GM21528 (cell line): Measurements from ENCODE around the gene DPF1.

ENCODE experiments used
- ATAC-seq: cut with Tn5 transposase; IDR thresholded peaks from one replicate; pipeline ENCODE4 v1.9.1; 2021; ENCODE audit warnings: mild to moderate bottlenecking, moderate library complexity; ENCODE audit not compliant: unreplicated experiment, low FRiP score

Gene DPF1

GRCh38 chr19:38221919-38222830 lies 1.8 kb downstream of the DPF1 start:
- ATAC-seq = no peak

DNA sequence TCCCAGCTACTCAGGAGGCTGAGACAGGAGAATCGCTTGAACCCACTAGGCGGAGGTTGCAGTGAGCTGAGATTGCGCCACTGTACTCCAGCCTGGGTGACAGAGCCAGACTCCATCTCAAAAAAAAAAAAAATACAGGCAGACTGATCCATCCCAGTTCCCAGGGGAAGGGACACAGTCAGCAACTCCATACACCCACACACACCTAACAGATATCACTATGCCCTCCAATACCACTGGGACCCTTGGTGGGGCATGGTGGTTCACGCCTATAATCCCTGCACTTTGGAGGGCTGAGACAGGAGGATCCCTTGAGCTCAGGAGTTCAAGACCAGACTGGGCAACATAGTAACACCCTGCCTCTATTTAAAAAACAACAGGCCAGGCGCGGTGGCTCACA lies 2.6 kb downstream of the DPF1 start:
- no peak for ATAC-seq

- ATAC-seq = no peak
Observed at GRCh38 chr19:38219221-38219620, 4.8 kb downstream of the DPF1 start.

GRCh38 chr19:38218204-38218603 lies 5.8 kb downstream of the DPF1 start:
- ATAC-seq = no peak

GRCh38 chr19:38216785-38217641 lies 7.0 kb downstream of the DPF1 start:
- ATAC-seq = no peak

DNA sequence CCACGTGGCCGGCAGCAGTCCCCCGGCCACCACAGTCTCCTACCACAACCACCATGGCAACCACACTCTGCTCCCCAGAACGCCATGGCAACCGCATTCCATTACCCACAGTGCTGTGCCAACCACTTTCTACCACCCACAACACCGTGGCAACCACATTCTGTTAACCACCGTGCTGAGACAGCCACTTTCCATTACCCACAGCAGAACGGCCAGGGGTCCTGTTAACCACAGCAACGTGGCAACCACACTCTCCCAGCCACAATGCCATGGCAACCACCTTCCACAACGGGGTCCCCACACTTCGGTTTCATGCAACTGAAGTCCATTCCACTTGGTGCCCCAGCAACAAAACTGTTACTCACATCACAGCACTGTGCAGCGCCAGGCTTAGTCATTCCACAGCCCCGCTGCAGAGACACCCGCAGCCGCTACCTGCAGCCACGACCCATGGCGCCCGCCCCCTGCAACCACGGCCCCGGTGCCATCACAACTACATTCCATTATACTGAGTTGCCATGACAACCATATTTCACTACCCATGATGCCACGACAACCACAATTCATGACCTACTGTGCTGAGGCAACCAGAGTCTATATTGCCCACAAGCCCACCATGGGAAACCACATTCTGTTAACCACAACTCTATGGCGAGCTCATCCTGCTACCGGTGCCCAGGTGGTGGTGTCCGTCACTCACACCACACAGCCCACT lies 10.0 kb downstream of the DPF1 start:
- ATAC-seq = no peak

DNA sequence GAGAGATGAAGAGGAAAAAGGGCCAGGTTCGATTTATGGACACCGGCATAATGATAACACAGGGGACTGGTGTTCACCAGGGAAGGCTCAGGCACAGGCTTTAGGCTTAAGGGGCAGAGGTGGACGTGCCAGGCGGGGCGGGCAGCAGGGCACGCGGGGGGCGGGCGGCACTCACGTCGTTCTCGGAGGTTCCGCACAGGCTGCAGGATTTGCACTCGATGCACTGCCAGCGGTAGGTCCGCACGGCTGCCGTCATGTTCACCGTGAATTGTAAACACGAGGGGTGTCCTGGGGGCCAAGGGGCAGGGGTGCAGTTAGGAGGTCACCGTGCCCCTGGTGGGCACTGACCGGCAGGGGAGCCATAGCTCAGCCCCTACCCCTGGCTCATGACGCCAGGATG lies 10.6 kb downstream of the DPF1 start:
- ATAC-seq = no peak

DNA sequence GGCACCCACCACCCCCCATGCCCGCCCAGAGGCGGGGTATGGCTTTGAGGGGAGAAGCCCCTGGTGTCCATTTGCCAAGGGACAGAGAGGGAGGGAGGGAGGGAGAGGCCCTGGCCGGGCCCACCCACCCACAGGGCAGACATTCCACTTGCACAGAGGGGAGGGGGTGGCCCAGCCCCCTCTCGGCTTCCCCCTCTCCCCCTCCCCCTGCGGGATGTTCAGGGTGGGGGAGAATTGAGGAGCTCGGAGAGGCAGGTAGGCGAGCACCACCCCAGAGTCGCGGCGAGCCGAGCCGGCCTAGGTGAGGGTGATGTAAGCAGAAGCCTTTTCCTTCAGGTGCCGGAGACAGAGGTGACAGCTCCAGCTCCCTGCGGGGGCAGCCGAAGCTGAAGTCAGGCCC lies 12.3 kb downstream of the DPF1 start:
- no peak for ATAC-seq

- no peak for ATAC-seq
Observed at GRCh38 chr19:38211151-38211591, 12.9 kb downstream of the DPF1 start.

GRCh38 chr19:38210458-38210987 lies 13.5 kb downstream of the DPF1 start:
- ATAC-seq = no peak

GRCh38 chr19:38209671-38210457 lies 14.2 kb downstream of the DPF1 start:
- ATAC-seq = no peak

DNA sequence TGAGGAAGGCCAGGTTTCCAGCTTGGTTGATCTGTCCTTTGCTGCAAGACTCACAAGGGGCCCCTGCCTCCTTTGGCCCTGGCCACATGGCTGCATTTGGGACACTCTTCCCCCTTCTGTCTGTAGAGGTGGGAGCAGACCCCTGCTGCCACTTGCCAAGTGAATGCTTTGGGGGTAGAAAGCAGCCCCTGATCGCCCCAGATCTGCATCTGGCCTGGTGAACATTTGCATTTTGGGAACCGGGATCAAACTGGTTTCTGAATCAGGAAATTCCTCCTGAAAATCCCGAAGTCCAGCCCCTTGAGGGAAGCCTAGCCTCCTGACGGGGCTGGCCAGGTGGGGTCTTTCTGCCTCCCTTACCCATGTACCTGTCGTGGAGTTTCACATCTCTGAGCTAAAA lies 14.9 kb downstream of the DPF1 start:
- ATAC-seq = no peak

DNA sequence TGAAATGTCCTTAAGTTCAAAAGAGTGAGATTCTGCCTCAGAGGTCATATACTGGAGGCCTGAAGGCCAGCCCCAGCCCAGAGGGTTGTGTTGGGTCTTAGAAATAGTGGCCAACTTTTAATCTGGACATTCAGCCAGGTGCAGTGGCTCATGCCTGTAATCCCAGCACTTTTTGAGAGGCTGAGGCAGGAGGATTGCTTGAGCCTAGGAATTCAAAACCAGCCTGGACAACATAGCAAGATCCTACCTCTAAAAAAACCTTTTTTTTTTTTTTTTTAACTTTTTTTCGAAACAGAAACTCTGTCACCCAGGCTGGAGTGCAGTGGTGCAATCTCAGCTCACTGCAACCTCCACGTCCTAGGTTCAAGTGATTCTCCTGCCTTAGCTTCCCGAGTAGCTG lies 15.5 kb downstream of the DPF1 start:
- ATAC-seq = no peak

DNA sequence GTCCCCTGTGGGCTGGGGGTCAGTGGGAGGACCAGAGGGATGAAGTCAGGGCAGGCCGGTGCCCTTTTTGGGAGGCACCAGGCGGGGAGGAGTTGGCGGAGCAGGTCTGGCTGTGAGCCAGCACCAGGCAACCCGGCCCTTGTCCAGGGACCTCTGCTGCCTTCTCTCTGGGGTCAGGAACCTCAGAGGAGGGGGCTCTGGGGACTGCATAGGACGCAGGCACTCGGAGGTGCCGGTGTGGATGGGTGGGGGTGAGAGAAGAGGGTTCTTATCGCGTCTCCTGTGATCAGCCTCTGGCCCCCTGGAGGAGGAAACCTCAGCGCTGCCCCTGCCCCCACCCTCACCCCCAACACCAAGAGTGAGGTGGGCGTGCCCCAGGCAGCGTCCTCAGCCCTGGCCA lies 16.5 kb downstream of the DPF1 start:
- no peak for ATAC-seq

- ATAC-seq = no peak
Observed at GRCh38 chr19:38206928-38207327, 17.1 kb downstream of the DPF1 start.

- no peak for ATAC-seq
Observed at GRCh38 chr19:38206006-38206745, 17.8 kb downstream of the DPF1 start.

DNA sequence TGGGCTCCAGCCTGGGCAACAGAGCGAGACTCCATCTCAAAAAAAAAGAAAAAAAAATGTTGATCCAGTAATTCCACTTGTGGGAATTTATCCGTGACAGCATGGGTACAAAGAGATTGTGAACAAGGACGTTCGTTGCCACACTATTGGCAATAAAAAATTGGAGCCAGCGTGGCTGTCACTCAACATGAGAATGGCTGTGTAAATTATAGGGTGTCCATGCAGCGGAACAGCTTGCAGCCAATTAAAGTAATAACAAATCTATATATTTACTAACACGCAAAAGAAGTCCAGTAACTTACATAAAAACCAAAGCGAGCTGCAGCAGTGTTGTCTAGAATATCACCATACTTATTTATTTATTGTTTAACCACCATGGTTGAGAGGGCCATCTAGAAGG lies 19.3 kb downstream of the DPF1 start:
- ATAC-seq = no peak

GRCh38 chr19:38204096-38204495 lies 19.9 kb downstream of the DPF1 start:
- no peak for ATAC-seq

GRCh38 chr19:38203197-38203596 lies 20.8 kb downstream of the DPF1 start:
- no peak for ATAC-seq
